GM18520 (cell line): ENCODE results near the gene CMC1.

ENCODE experiments used
- ATAC-seq: cut with Tn5 transposase; IDR thresholded peaks from one replicate; pipeline ENCODE4 v1.9.1; 2021; ENCODE audit not compliant: unreplicated experiment

Gene CMC1

DNA sequence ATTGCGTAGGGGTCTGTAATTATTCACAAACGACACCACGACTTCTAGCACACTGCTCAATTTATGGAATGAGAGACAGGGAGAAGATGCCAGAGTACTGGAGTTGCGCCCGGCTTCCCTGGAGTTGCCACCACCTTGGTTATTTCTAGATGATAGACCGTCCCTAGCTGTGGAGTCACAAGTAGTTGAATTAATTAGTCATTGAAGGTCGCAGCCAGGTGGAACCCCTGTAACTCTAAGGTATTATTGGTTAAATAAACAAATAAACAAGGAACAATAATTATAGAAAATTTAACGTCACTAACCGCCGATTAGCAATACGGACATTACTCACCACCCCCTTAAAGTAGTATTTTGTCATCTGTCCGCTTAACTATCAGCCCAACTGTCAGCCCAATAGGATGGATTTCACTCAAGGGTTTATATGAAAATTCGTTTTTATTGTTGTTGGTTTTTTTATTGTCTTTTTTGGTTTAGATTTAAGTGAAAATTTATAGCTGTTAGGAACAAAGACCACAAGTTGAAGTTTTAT, 108.1 kb downstream of the CMC1 start:
- ATAC-seq: no peak
